Endothelial cell of umbilical vein (primary cell): ENCODE measurements around the gene WNT6. TPM values are rescaled to one million over a fixed set of nuclear protein-coding genes. Genes with fewer than 3 reads are reported as not detected.

ENCODE experiments used
- BruUV-seq: library from RNA; stranded (reverse); fragments of 400-500 nt; replicated peaks from 2 replicates; lab custom pipeline; 2021; lab: Mats Ljungman, UMichigan
- CTCF ChIA-PET: fragments of 300-600, 350-600 bp; sonication (Branson Sonifier 250); formaldehyde crosslinking; loops from one replicate; lab custom pipeline; 2021; ENCODE audit warnings: antibody characterized with exemption, inconsistent platforms; lab: Charles Lee
- POLR2A ChIA-PET: fragments of 300-600, 350-600 bp; sonication (Branson Sonifier 250); formaldehyde crosslinking; loops from one replicate; lab custom pipeline; 2021; ENCODE audit warnings: antibody characterized with exemption, inconsistent platforms; lab: Charles Lee
- DNase-seq: peaks from one replicate; pipeline ENCODE4 v3.0.0-alpha.2; 2011; ENCODE audit warnings: low read depth, low spot score
- FAIRE-seq: peaks from 2 replicates; lab custom pipeline; 2011; peaks lifted over from hg19 to GRCh38; lab: Jason Lieb, UNC
- H2AFZ ChIP-seq: 2 replicates; pipeline ENCODE4 v1.6.0; 2012; ENCODE audit warnings: low read depth, low read length, control low read depth, inconsistent platforms
- H3K27ac ChIP-seq: 2 replicates; pipeline ENCODE4 v1.5.1; 2011; ENCODE audit warnings: low read depth, mild to moderate bottlenecking, control low read depth, low read length, moderate library complexity; ENCODE audit not compliant: insufficient read depth
- H3K27me3 ChIP-seq, 2 experiments: 2 replicates each; pipeline versions ENCODE4 v1.6.0 to v1.6.1; 2011; ENCODE audit warnings: low read length in 2 of 2, mixed read lengths in 1 of 2; ENCODE audit not compliant: control insufficient read depth in 2 of 2, insufficient read depth in 2 of 2
- H3K36me3 ChIP-seq, 2 experiments: 2 replicates in 1 of 2; 3 replicates in 1 of 2; pipeline ENCODE4 v1.5.1; 2011; ENCODE audit warnings: low read length in 2 of 2, mild to moderate bottlenecking in 1 of 2, moderate library complexity in 1 of 2; ENCODE audit not compliant: control insufficient read depth in 2 of 2, insufficient read depth in 2 of 2; ENCODE audit errors: extremely low read depth in 1 of 2
- H3K4me1 ChIP-seq: 3 replicates; pipeline ENCODE4 v1.5.1; 2011; ENCODE audit warnings: mild to moderate bottlenecking, low read length; ENCODE audit not compliant: control insufficient read depth, insufficient read depth; ENCODE audit errors: extremely low read depth
- H3K4me2 ChIP-seq: 2 replicates; pipeline ENCODE4 v1.6.1; 2011; ENCODE audit warnings: low read length, control low read depth, mixed read lengths; ENCODE audit not compliant: insufficient read depth
- H3K4me3 ChIP-seq, 3 experiments: fragments of 200-600 bp in 1 of 3; sonication (generic), shearing (Covaris generic) in 1 of 3; replicated peaks in 1 of 3; 2 replicates each; pipeline ENCODE4 v1.5.1; 2011 to 2016; ENCODE audit warnings: control low read depth in 3 of 3, low read length in 3 of 3, mild to moderate bottlenecking in 2 of 3, inconsistent platforms in 1 of 3, low read depth in 1 of 3, moderate library complexity in 1 of 3; ENCODE audit not compliant: insufficient read depth in 1 of 3
- H3K79me2 ChIP-seq: 2 replicates; pipeline ENCODE4 v1.6.0; 2012; ENCODE audit warnings: low read length, inconsistent platforms; ENCODE audit not compliant: control insufficient read depth, insufficient read depth
- H3K9ac ChIP-seq: replicated peaks from 2 replicates; pipeline ENCODE3; 2011; ENCODE audit warnings: low read length, control low read depth; ENCODE audit not compliant: insufficient read depth; ENCODE audit errors: extremely low read depth
- H3K9me1 ChIP-seq: replicated peaks from 3 replicates; pipeline ENCODE4 v1.6.0; 2011; ENCODE audit warnings: mild to moderate bottlenecking, low read length; ENCODE audit not compliant: control insufficient read depth, insufficient read depth; ENCODE audit errors: extremely low read depth
- H3K9me3 ChIP-seq: replicated peaks from 2 replicates; pipeline ENCODE4 v1.5.1; 2012; ENCODE audit warnings: low read length, inconsistent platforms; ENCODE audit not compliant: control insufficient read depth, insufficient read depth
- H4K20me1 ChIP-seq: replicated peaks from 2 replicates; pipeline ENCODE3; 2011; ENCODE audit warnings: mild to moderate bottlenecking, low read length; ENCODE audit not compliant: control insufficient read depth, insufficient read depth; ENCODE audit errors: extremely low read depth
- EZH2 ChIP-seq: IDR thresholded peaks from 2 replicates; pipeline ENCODE4 v1.6.1; 2012; ENCODE audit warnings: borderline replicate concordance, low read depth, mild to moderate bottlenecking, moderate library complexity, low read length, inconsistent platforms; ENCODE audit not compliant: severe bottlenecking
- FOS ChIP-seq: IDR thresholded peaks from 2 replicates; pipeline ENCODE4 v1.6.1; 2011; ENCODE audit warnings: mild to moderate bottlenecking, low read length, moderate library complexity, borderline replicate concordance; ENCODE audit not compliant: insufficient read depth
- GATA2 ChIP-seq: IDR thresholded peaks from 2 replicates; pipeline ENCODE4 v1.7.0; 2011; ENCODE audit warnings: low read depth, mild to moderate bottlenecking, moderate library complexity, mixed read lengths, low read length; ENCODE audit not compliant: insufficient read length, insufficient read depth
- JUN ChIP-seq: IDR thresholded peaks from 2 replicates; pipeline ENCODE4 v1.6.1; 2011; ENCODE audit warnings: borderline replicate concordance, low read depth; ENCODE audit not compliant: insufficient read length, insufficient read depth
- MAX ChIP-seq: IDR thresholded peaks from 2 replicates; pipeline ENCODE4 v1.6.1; 2011; ENCODE audit not compliant: insufficient read depth, insufficient read length
- MYC ChIP-seq: IDR thresholded peaks from one replicate; pipeline ENCODE4 v1.6.1; 2011; ENCODE audit warnings: mild to moderate bottlenecking, low read depth, low read length
- POLR2A ChIP-seq: IDR thresholded peaks from 2 replicates; pipeline ENCODE4 v1.6.1; 2012; ENCODE audit warnings: low read depth, mild to moderate bottlenecking, control low read depth, low read length
- POLR2AphosphoS5 ChIP-seq: IDR thresholded peaks from 2 replicates; pipeline ENCODE4 v1.6.1; 2012; ENCODE audit warnings: low read depth, mild to moderate bottlenecking, control low read depth, low read length, moderate library complexity; ENCODE audit not compliant: insufficient read depth
- dilution Hi-C: fragments of 300-500 bp; cut with MboI; formaldehyde crosslinking; loops from one replicate; pipeline ENCODE4 v1.15.0; 2019; ENCODE audit warnings: low sequenced_read_pairs; ENCODE audit not compliant: extremely low pct_ligation_motif_present
- intact Hi-C: fragments of 100-400 bp; cut with micrococcal nuclease; formaldehyde crosslinking; loops from one replicate; pipeline ENCODE4 v1.10.0; 2022
- polyA plus RNA-seq, 4 experiments: library from polyadenylated mRNA; depleted of rRNA in 3 of 4; stranded (reverse) in 3 of 4; unstranded in 1 of 4; fragments of >200 nt; gene quantifications; 2 replicates each; pipeline versions ENCODE4 v1.2.1 to v1.2.3, GENCODE V29; 2011 to 2012; ENCODE audit warnings: missing spikeins in 1 of 4
- total RNA-seq: library from RNA; stranded (reverse); gene quantifications from 2 replicates; pipeline ENCODE4 v1.2.3, GENCODE V29; 2021
- TF ChIP-seq, protein P1 (sequence below), 2 donors: IDR thresholded peaks; 1 replicate in 1 of 2; 2 replicates in 1 of 2; pipeline ENCODE4 v1.5.1; 2011; ENCODE audit warnings: low read length in 2 of 2, mild to moderate bottlenecking in 2 of 2, moderate library complexity in 2 of 2, control low read depth in 1 of 2, inconsistent platforms in 1 of 2, low read depth in 1 of 2; ENCODE audit not compliant: insufficient read depth in 1 of 2; ENCODE audit errors: extremely low read depth in 1 of 2

The WNT6 gene
- total and polyA plus RNA-seq, 2 donors (not counting 3 experiments of a cell fraction or from before 2014, with no cell fraction given): not detected

GRCh38 chr2:218895759-218896500 lies 36.3 kb downstream of the WNT6 start:
- H3K4me1 ChIP-seq: no peaks in the 10 kb centered on the region
- ChIA-PET POLR2A (no interaction called here), CTCF (interaction anchor here (2.8 to 10.0 kb wide), 4 partner anchors 10 to 57 kb away, joined by 8 to 362 read pairs (median 76); partner anchors contain the start of gene WNT10A)
- dilution Hi-C loops: no loop called here
- H3K4me2 ChIP-seq: no peak overlapping the region
- no peaks in the 10 kb centered on the region for H3K79me2 ChIP-seq
- no TSS peak for BruUV-seq
- no peak overlapping the region for H3K27ac ChIP-seq
- H3K4me3 ChIP-seq: no peak overlapping the region
- TF ChIP-seq FOS (no peak), JUN (no peak), MAX (no peak), GATA2 (no peak), MYC (no peak), EZH2 (no peak), POLR2A (no peak), POLR2AphosphoS5 (no peak)
- TF ChIP-seq, protein P1, sequence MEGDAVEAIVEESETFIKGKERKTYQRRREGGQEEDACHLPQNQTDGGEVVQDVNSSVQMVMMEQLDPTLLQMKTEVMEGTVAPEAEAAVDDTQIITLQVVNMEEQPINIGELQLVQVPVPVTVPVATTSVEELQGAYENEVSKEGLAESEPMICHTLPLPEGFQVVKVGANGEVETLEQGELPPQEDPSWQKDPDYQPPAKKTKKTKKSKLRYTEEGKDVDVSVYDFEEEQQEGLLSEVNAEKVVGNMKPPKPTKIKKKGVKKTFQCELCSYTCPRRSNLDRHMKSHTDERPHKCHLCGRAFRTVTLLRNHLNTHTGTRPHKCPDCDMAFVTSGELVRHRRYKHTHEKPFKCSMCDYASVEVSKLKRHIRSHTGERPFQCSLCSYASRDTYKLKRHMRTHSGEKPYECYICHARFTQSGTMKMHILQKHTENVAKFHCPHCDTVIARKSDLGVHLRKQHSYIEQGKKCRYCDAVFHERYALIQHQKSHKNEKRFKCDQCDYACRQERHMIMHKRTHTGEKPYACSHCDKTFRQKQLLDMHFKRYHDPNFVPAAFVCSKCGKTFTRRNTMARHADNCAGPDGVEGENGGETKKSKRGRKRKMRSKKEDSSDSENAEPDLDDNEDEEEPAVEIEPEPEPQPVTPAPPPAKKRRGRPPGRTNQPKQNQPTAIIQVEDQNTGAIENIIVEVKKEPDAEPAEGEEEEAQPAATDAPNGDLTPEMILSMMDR (IDR thresholded peaks at IDR 0.05; ENCODE audit: extremely low read depth in 1 of 2, insufficient read depth in 1 of 2, low read depth in 1 of 2, low read length in 2 of 2): no peak
- H3K36me3 ChIP-seq: no peaks in the 10 kb centered on the region
- no peaks in the 10 kb centered on the region for H3K9me1 ChIP-seq
- no peak overlapping the region for H2AFZ ChIP-seq
- no peaks in the 10 kb centered on the region for H4K20me1 ChIP-seq
- intact Hi-C loops: no loop called here
- no peak overlapping the region for H3K9ac ChIP-seq
- H3K9me3 ChIP-seq: no peaks in the 10 kb centered on the region
- FAIRE-seq (no peak), DNase-seq (no peak)
- peaks cover 81 to 89% of the 10 kb centered on the region in 2 experiments for H3K27me3 ChIP-seq
